ENCODE results near the gene KDM7A.

Gene KDM7A

DNA sequence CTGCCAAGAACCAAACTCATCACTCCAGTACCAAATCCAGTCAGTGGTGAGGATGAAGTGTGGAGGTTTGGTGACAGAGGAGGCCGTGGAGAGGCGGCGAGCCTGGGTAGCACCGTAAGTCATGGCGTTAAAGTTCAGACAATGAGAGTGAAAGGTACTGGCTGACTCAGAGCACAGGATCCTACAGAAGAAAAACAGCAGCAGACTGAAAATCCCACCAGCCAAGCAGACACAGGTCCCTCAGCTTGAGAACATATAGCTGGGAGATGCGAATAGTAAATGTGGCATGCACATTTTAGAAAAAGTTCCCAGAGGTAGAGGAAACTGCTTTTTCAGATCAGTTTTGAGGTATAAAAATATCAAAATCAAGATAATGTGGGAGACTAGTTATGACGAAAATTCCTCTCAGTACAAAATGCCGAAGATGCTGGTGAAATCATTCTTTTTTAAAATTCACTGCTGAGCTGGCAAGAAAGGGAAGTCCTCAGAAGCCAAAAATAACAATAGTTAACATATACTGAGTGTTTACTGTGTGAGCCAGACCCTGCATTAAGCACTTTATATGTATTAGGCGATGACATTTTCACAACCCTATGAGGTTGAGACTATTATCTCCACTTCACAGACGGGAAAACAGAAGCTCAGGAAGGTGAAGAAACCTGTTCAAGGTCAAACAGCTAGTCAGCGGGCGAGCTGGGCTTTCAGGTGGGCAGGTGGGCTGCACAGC, 135.0 kb downstream of the KDM7A start:
- no peak for TF ChIP-seq ELF4 (IDR thresholded peaks at IDR 0.05)
- ChIA-PET CTCF (no interaction called here), POLR2A (no interaction called here)
- no peak for DNase-seq (ENCODE audit: extremely low spot score)

DNA sequence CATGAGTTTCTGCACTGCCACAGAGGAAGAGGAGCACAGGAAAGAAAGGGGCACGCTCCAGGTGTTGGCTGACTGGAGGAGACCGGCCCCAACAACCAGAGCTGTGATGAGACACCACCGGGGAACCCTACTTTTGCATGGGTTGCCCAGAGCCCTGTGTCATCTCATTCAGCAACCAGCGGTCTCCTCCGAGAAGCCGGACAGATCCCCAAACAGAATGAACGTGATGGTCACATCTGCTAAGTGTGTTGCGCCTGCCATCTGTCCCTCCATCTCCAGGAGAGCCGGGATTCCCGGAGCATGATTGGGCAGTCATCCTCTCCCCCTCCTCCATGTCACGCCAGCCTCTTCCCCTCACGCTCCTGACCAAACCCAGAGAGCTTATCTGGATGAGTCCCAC, 136.9 kb downstream of the KDM7A start:
- ChIA-PET POLR2A (no interaction called here), CTCF (no interaction called here)
- TF ChIP-seq CTBP1 (IDR thresholded peaks at IDR 0.05; ENCODE audit: borderline replicate concordance): no peak
- no peak for TF ChIP-seq BHLHE40 (IDR thresholded peaks at IDR 0.05; ENCODE audit: borderline replicate concordance)
- no peak for TF ChIP-seq FOXK2 (IDR thresholded peaks at IDR 0.05)
- TF ChIP-seq SUZ12 (IDR thresholded peaks at IDR 0.05): no peak
- TF ChIP-seq FOXM1 (IDR thresholded peaks at IDR 0.05; ENCODE audit: borderline replicate concordance): no peak
- TF ChIP-seq ARNT (IDR thresholded peaks at IDR 0.05): no peak
- TF ChIP-seq ZNF384 (IDR thresholded peaks at IDR 0.05): no peak
- no peak for TF ChIP-seq TARDBP (IDR thresholded peaks at IDR 0.05)
- no peak for TF ChIP-seq L3MBTL2 (conservative IDR thresholded peaks at IDR 0.05)
- no peak for DNase-seq (ENCODE audit: extremely low spot score)

- TF ChIP-seq CTBP1 (IDR thresholded peaks at IDR 0.05; ENCODE audit: borderline replicate concordance) (no peak), PKNOX1 (IDR thresholded peaks at IDR 0.05) (no peak), L3MBTL2 (conservative IDR thresholded peaks at IDR 0.05) (no peak)
- ChIA-PET CTCF (no interaction called here), POLR2A (no interaction called here)
- no peak for DNase-seq (ENCODE audit: extremely low spot score)
Measured at GRCh38 chr7:140039066-140039465, 137.7 kb downstream of the KDM7A start.

DNA sequence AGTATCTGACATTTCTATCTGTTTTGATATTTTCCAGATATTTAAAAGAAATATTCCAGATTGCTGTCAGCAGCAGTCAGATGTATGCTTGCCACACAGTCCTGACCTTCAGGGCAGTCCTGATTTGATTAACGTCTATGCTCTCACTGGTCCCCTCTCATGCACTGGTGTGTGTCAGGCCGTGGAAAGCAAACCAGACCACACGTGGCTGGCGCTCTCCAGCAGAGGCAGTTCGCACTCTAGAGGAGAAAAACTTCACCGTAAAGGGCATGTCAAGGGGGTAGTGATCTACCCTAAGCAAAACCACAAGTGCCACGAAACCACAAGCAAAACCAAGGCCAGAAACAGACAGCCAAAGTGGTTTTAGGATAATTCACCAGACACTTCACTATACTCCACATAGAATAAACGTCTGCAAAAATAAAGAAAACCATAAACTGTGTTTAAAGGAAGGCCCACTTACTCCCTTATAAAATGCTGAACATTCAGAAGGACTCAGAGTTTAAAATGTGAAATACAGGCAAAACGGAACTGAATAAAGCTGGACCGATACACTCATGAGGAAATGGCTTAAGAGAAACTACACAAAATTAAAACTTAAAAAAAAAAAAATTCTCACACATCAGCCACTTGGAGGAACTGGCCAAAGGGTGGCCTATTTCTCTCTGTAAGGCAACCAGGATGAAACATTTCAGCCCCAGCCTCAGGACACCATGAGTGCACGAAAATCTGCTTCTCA, 140.4 kb downstream of the KDM7A start:
- DNase-seq (ENCODE audit: extremely low spot score): no peak
- TF ChIP-seq CTBP1 (IDR thresholded peaks at IDR 0.05; ENCODE audit: borderline replicate concordance): no peak
- no peak for TF ChIP-seq BHLHE40 (IDR thresholded peaks at IDR 0.05; ENCODE audit: borderline replicate concordance)
- no peak for TF ChIP-seq ZNF384 (IDR thresholded peaks at IDR 0.05)
- TF ChIP-seq HDGF (IDR thresholded peaks at IDR 0.05; ENCODE audit: borderline replicate concordance): no peak
- TF ChIP-seq NFRKB (IDR thresholded peaks at IDR 0.05): no peak
- no peak for TF ChIP-seq LEF1 (IDR thresholded peaks at IDR 0.05; ENCODE audit: borderline replicate concordance)
- TF ChIP-seq TARDBP (IDR thresholded peaks at IDR 0.05): no peak
- TF ChIP-seq L3MBTL2 (conservative IDR thresholded peaks at IDR 0.05): no peak
- POLR2A ChIA-PET: no interaction called here
- CTCF ChIA-PET: no interaction called here

DNA sequence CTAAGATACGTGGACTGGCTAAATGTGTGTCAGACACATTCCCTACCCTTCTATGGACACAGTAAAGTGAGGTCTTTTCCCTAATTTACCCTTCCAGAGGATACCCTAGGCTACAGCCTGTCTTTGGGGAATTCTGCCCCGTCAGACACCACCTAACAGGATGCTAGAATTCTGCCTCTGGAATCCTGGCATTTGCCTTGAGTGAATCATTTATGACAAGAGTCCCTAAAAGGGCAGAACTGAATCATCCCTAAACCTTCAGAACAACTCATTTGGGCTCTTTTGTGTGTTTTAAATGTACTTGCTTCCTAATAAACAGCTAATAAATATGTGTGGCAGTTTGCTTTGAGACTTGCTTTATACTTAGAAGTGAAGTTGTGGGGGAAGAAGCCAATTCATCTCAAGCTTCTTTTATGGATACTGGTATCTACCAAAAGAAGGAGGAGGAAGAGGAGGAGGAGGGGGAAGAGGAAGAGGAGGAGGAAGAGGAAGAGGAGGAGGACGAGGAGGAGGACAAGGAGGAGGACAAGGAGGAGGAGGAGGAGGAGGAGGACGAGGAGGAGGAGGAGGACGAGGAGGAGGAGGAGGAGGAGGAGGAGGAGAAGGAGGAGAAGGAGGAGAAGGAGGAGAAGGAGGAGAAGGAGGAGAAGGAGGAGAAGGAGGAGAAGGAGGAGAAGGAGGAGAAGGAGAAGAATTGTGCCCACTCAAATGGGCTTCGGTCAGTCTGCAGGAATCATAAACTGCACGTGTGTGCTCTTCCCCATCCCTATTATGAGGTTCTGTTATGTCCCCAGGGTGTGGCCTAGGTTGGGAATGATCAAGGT, 141.2 kb downstream of the KDM7A start:
- DNase-seq (ENCODE audit: extremely low spot score): no peak
- TF ChIP-seq LEF1 (IDR thresholded peaks at IDR 0.05; ENCODE audit: borderline replicate concordance) (no peak), NFRKB (IDR thresholded peaks at IDR 0.05) (no peak), HDGF (IDR thresholded peaks at IDR 0.05; ENCODE audit: borderline replicate concordance) (no peak), ZNF384 (IDR thresholded peaks at IDR 0.05) (no peak), ELF4 (IDR thresholded peaks at IDR 0.05) (no peak), ARNT (IDR thresholded peaks at IDR 0.05) (no peak), FOXK2 (IDR thresholded peaks at IDR 0.05) (no peak), PKNOX1 (IDR thresholded peaks at IDR 0.05) (no peak), BHLHE40 (IDR thresholded peaks at IDR 0.05; ENCODE audit: borderline replicate concordance) (no peak), FOXA1 (IDR thresholded peaks at IDR 0.05) (no peak), SUZ12 (IDR thresholded peaks at IDR 0.05) (no peak), TARDBP (IDR thresholded peaks at IDR 0.05) (no peak), SP1 (IDR thresholded peaks at IDR 0.05) (no peak), CTBP1 (IDR thresholded peaks at IDR 0.05; ENCODE audit: borderline replicate concordance) (no peak), L3MBTL2 (conservative IDR thresholded peaks at IDR 0.05) (no peak)
- POLR2A ChIA-PET: no interaction called here
- CTCF ChIA-PET: interaction anchor here (1.2 kb wide), 1 partner anchor 30 kb away, joined by 3 read pairs; no protein-coding TSS in a partner anchor
